ENCODE results near the gene TYW1B.
"Not testable (repeated sequence)": the region's sequence is repeated elsewhere in the genome, so short reads cannot be mapped to it uniquely, and the experiment has no call there.

The TYW1B gene

DNA sequence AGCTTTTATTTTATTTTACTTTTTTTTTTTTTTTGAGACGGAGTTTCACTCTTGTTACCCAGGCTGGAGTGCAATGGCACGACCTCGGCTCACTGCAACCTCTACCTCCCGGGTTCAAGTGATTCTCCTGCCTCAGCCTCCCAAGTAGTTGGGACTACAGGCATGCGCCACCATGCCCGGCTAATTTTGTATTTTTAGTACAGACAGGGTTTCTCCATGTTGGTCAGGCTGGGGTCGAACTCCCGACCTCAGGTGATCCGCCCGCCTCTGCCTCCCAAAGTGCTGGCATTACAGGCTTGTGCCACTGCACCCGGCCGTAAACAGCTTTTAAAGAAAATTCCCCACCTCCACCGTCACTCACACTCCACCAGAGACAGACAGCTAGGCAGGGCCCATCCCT, 19.5 kb downstream of the TYW1B start:
- not testable (repeated sequence) for DNase-seq

GRCh38 chr7:72806851-72807250, 21.1 kb downstream of the TYW1B start:
- not testable (repeated sequence) for DNase-seq

DNA sequence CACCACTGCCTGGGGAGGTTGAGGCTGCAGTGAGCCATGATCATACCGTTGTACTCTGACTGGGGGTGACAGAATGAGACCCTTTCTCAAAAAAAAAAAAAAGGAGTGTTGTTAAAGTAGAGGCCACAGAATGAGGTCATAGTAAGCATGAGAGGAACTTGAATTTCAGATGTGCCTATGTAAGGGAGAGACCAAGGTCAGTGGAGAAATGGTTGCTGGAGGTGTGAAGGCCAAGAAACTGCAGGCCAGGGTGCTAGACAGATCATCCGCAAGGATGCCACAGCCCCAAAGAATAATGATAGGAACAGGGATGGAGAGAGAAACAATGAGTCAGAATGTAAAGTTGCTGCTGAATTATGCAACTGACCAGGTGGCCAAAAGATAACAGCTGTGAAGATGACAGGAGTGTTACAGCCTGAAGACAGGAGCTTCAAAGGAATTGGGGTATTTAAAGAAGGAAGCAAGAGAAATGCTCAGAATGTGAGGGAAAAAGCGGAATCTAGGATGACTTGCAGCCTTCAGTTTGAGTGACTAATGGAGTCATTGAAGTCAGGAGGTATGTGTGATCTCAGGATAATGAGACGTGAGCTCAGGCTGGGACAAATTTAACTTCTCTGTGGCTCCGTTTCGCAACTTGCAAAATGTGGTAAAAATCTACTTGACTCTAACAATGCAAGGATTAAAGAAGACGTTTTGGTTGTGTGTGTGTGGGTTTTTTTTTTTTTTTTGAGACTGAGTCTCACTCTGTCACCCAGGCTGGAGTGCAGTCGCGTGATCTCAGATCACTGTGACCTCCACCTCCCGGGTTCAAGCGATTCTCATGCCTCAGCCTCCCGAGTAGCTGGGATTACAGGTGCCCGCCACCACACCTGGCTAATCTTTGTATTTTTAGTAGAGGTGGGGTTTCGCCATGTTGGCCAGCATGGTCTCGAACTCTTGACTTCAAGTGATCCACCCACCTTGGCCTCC, 22.2 kb downstream of the TYW1B start:
- no peak for DNase-seq

DNA sequence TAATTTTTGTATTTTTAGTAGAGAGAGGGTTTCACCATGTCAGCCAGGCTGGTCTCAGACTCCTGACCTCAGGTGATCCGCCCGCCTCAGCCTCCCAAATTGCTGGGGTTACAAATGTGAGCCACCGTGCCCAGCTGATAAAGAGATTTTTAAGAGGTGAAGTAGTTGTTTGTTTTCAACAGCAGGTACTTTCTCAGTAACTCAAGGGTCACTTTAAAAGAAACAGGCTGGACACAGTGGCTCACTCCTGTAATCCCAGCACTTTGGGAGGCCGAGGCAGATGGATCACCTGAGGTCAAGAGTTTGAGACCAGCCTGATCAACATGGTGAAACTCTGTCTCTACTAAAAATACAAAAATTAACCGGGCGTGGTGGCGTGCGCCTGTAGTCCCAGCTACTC, 24.2 kb downstream of the TYW1B start:
- DNase-seq = not testable (repeated sequence)

GRCh38 chr7:72801564-72801963, 26.4 kb downstream of the TYW1B start:
- DNase-seq = not testable (repeated sequence)

GRCh38 chr7:72795401-72795800, 32.6 kb downstream of the TYW1B start:
- not testable (repeated sequence) for DNase-seq

- DNase-seq = no peak
Observed at GRCh38 chr7:72793791-72794190, 34.2 kb downstream of the TYW1B start.

DNA sequence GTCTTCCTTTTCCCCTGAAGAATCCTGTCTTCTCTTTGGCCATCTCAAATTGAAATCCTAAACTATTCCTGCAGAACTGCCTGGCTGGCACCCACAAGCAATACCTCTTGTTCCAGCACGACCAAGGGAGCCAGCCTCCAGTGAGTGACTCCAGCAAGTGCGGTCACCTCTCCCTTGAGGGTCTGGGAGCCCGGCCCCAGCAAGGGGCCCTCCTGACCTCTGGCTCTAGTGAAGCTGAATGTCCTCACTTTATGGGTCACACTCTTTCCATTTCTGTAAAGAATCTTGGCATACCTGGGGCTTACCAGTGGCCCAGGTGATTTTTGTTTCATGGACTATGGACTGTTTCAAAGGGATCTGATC, 37.3 kb downstream of the TYW1B start:
- not testable (repeated sequence) for DNase-seq

- DNase-seq = not testable (repeated sequence)
Observed at GRCh38 chr7:72790048-72790697, 37.8 kb downstream of the TYW1B start.

- no peak for DNase-seq
Observed at GRCh38 chr7:72785166-72785955, 42.6 kb downstream of the TYW1B start.

DNA sequence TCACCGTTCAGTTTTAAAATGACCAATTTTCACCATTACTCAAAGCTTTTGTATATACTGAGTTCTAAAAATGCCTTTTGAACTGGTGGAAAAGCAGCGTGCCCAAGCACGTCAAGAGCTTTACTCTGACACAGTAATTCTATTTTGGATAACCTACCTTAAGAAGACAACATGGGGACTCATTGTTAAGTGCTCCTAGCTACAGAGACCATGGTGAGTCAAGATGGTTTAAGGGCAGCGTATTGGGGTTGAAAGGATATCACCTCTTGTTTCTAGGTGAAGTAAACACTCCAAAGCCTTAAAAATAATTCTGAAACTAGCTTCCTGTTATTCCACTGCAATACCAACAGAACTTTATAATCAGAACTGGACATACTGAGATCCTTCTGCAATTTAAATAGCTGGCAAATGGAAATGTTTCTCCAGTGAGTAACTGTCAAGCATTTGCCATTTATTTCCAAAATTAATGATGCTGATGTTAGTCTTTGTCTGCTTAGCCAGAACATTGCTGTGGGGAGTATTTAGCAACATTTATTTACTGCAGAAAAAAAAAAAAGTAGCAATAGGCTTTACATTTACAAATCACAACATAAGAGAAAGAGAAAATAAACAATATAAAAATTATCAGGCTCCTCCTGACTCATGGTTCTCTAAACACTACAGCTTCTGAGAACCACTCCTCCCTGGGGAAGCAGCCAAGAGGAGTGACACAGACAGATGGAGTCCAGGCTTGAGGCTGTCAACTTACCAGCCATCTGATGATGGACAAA, 44.2 kb downstream of the TYW1B start:
- not testable (repeated sequence) for DNase-seq

DNA sequence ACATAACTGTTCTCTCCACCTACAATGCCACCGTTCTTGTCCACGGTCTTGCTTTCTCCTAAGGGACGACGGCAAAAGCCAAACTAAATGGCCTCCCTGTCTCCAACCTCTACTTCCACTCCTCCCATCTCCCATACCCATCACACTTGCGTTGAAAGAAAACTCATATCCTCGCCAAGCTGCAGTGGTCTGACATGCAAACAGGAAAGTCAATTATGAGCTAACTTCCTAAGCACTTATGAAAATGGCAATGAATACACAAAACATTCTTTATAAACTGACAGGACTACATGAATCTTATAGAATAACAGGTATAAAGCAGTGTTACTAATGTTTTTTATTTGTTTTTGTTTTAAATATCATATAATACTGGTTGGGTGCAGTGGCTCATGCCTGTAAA, 46.4 kb downstream of the TYW1B start:
- no peak for DNase-seq

DNA sequence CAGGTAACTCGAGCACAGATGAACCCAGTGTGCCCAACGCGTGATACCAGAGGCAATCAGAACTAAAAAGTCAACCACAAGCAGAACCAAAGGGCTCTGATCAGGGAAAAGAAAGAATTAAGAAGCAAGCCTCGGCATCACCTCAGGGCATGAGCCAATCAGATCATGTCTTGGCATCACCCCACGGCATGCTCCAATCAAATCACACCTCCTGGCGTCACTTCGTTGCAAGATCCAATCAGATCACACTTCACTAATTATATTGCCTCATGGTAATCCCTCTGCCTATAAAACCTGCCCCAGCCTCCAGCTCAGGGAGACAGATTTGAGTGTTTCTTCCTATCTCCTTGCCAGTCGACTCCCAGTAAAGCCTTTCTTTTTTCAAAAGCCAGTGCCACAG, 46.8 kb downstream of the TYW1B start:
- DNase-seq = no peak

GRCh38 chr7:72780289-72780894, 47.6 kb downstream of the TYW1B start:
- not testable (repeated sequence) for DNase-seq

- DNase-seq = not testable (repeated sequence)
Observed at GRCh38 chr7:72777167-72777566, 50.8 kb downstream of the TYW1B start.

- DNase-seq = not testable (repeated sequence)
Observed at GRCh38 chr7:72772627-72773026, 55.4 kb downstream of the TYW1B start.

- DNase-seq = not testable (repeated sequence)
Observed at GRCh38 chr7:72766994-72767393, 61.0 kb downstream of the TYW1B start.

DNA sequence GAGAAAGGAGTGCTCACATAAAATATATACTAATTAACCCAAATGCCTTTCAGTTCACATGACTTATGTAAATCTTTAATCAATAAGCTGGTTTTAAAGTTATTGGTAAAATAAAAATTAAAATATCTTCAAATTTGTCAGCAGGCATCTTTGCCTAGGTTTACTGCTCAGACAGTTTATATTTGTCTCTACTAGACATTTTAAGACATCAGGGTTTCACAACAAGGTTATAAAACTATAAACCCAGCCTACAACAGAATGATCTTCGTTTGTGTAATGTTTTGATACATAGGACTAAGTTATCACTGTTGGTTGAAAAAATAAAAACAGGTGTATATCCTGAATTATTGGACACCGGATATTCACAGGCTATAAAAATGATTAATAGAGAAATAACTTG, 67.4 kb downstream of the TYW1B start:
- no peak for DNase-seq

DNA sequence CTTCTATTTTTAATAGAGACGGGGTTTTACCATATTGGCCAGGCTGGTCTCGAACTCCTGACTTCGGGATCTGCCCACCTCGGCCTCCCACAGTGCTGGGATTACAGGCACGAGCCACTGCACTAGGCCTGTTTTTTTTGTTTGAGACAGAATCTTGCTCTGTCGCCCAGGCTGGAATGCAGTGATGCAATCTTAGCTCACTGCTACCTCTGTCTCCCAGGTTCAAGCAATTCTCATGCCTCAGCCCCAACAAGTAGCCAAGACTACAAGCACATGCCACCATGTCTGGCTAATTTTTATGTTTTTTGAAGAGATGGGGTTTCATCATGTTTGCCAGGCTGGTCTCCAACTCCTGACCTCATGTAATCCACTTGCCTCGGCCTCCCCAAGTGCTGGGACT, 73.7 kb downstream of the TYW1B start:
- DNase-seq = no peak

DNA sequence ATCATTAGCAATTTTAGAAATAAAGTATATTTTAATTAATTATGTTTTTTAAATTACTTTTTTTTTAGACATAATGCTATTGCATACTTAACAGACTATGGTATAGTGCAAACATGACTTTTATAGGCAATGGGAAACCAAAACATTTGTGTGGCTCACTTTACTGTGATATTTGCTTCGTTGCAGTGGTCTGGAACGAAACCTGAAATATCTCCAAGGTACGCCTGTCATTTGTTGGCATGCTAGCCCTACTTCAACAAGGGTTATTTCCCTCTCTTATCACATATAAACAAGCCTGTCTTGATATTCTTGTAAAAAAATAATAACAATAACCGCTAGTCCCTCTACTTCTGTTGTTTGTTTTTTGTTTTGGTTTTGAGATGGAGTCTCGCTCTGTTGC, 74.2 kb downstream of the TYW1B start:
- DNase-seq = no peak

- DNase-seq = not testable (repeated sequence)
Observed at GRCh38 chr7:72753229-72753628, 74.8 kb downstream of the TYW1B start.

DNA sequence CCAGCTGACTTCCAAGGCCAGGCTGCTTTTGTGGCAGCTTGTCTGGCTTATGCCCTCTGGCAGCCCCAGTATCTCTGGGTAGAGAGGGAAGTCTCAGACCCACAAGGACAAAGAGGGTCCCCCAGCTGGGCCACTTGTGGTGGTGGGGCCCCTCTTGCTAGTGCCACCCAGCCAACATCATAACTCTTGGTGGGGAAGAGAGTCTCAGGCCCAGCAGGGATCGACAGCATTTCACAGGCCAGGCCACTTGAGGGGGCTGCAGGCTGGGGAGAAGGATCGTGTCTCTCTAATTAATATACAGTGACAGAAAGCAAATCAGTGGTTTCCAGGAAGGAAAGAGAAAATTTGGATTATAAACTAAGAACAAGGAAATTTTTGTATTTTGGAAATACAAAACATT, 76.0 kb downstream of the TYW1B start:
- no peak for DNase-seq
